ENCODE measurements around the gene NUBP2.

The NUBP2 gene

DNA sequence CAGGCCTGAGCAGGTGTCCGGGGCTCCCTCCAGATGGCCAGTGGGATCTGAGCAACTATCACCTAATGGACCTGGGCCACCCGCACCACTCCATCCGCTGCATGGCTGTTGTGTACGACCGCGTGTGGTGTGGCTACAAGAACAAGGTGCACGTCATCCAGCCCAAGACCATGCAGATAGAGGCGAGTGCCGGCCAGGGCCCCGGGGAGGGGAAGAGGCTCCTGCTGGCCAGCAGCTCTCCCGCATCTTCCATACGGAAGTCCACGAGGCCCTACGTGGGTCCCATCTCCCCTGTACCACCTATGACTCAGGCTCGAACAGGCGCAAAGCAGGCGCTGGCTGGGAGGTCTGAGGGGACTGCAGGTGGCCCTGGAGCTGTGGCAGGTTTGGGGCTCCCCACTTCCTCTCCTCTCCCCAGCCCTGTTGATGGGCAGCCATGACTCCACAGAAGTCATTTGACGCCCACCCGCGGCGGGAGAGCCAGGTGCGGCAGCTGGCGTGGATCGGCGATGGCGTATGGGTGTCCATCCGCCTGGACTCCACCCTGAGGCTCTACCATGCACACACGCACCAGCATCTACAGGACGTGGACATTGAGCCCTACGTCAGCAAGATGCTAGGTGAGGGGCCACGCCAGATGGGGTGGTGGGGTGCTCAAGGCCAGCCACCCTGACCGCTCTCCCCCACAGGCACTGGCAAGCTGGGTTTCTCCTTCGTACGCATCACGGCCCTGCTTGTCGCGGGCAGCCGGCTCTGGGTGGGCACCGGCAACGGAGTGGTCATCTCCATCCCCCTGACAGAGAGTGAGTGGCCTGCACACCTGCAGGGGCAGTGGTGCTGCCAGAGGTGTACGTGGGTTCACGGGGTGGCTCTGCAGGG, 15.4 kb upstream of the NUBP2 start:
- no peak for ATAC-seq
- TF ChIP-seq ISL1 (CRISPR knock-in tag; IDR thresholded peaks at IDR 0.05) (no peak), ZFP30 (CRISPR knock-in tag; IDR thresholded peaks at IDR 0.05) (no peak), ZNF70 (CRISPR knock-in tag; IDR thresholded peaks at IDR 0.05) (no peak), TCF4 (CRISPR knock-in tag; IDR thresholded peaks at IDR 0.05; ENCODE audit: borderline replicate concordance) (no peak), ZNF565 (CRISPR knock-in tag; conservative IDR thresholded peaks at IDR 0.05; ENCODE audit: low read depth) (no peak), PPARA (CRISPR knock-in tag; IDR thresholded peaks at IDR 0.05; ENCODE audit: borderline replicate concordance) (no peak), OSR1 (CRISPR knock-in tag; IDR thresholded peaks at IDR 0.05) (no peak), ARNTL (CRISPR knock-in tag; IDR thresholded peaks at IDR 0.05; ENCODE audit: borderline replicate concordance, low read depth) (no peak), TOX (CRISPR knock-in tag; IDR thresholded peaks at IDR 0.05; ENCODE audit: borderline replicate concordance) (no peak), CSDC2 (CRISPR knock-in tag; IDR thresholded peaks at IDR 0.05) (no peak)
- TF ChIP-seq, protein P1, sequence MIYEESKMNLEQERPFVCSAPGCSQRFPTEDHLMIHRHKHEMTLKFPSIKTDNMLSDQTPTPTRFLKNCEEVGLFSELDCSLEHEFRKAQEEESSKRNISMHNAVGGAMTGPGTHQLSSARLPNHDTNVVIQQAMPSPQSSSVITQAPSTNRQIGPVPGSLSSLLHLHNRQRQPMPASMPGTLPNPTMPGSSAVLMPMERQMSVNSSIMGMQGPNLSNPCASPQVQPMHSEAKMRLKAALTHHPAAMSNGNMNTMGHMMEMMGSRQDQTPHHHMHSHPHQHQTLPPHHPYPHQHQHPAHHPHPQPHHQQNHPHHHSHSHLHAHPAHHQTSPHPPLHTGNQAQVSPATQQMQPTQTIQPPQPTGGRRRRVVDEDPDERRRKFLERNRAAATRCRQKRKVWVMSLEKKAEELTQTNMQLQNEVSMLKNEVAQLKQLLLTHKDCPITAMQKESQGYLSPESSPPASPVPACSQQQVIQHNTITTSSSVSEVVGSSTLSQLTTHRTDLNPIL (CRISPR knock-in tag; IDR thresholded peaks at IDR 0.05; ENCODE audit: low read depth), result no peak

DNA sequence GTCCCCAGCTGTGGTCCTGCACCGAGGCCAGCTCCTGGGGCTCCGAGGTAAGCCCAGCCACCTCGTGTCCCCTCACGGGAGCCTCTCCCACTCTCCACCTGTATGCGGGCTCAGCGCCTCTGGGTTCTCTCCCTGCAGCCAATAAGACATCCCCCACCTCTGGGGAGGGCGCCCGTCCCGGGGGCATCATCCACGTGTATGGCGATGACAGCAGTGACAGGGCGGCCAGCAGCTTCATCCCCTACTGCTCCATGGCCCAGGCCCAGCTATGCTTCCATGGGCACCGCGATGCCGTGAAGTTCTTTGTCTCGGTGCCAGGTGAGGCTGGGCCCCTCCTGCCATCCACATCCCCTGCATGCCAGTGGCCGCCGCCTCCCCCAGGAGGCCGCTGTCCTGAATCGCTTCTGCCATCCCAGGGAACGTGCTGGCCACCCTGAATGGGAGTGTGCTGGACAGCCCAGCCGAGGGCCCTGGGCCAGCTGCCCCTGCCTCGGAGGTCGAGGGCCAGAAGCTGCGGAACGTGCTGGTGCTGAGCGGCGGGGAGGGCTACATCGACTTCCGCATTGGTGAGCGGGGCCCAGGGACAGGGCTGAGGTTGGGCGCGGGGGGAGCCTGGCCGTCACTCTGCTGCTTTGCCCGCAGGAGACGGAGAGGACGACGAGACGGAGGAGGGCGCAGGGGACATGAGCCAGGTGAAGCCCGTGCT, 14.5 kb upstream of the NUBP2 start:
- no peak for ATAC-seq
- TF ChIP-seq, protein P2, sequence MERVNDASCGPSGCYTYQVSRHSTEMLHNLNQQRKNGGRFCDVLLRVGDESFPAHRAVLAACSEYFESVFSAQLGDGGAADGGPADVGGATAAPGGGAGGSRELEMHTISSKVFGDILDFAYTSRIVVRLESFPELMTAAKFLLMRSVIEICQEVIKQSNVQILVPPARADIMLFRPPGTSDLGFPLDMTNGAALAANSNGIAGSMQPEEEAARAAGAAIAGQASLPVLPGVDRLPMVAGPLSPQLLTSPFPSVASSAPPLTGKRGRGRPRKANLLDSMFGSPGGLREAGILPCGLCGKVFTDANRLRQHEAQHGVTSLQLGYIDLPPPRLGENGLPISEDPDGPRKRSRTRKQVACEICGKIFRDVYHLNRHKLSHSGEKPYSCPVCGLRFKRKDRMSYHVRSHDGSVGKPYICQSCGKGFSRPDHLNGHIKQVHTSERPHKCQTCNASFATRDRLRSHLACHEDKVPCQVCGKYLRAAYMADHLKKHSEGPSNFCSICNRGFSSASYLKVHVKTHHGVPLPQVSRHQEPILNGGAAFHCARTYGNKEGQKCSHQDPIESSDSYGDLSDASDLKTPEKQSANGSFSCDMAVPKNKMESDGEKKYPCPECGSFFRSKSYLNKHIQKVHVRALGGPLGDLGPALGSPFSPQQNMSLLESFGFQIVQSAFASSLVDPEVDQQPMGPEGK (CRISPR knock-in tag; IDR thresholded peaks at IDR 0.05; ENCODE audit: borderline replicate concordance), result no peak
- TF ChIP-seq POU6F1 (CRISPR knock-in tag; IDR thresholded peaks at IDR 0.05; ENCODE audit: borderline replicate concordance, low read depth), result no peak
- TF ChIP-seq CSDC2 (CRISPR knock-in tag; IDR thresholded peaks at IDR 0.05), result no peak
- TF ChIP-seq CSRNP3 (CRISPR knock-in tag; IDR thresholded peaks at IDR 0.05), result no peak
- no peak for TF ChIP-seq TCF4 (CRISPR knock-in tag; IDR thresholded peaks at IDR 0.05; ENCODE audit: borderline replicate concordance)
- TF ChIP-seq SNAI2 (CRISPR knock-in tag; IDR thresholded peaks at IDR 0.05), result no peak
- TF ChIP-seq ESRRG (CRISPR knock-in tag; IDR thresholded peaks at IDR 0.05), result no peak
- TF ChIP-seq ZC3H10 (CRISPR knock-in tag; IDR thresholded peaks at IDR 0.05), result no peak
- TF ChIP-seq GLIS3 (CRISPR knock-in tag; IDR thresholded peaks at IDR 0.05), result no peak
- TF ChIP-seq ZNF70 (CRISPR knock-in tag; IDR thresholded peaks at IDR 0.05), result no peak
- TF ChIP-seq TOX (CRISPR knock-in tag; IDR thresholded peaks at IDR 0.05; ENCODE audit: borderline replicate concordance), result no peak
- no peak for TF ChIP-seq ZFP30 (CRISPR knock-in tag; IDR thresholded peaks at IDR 0.05)
- TF ChIP-seq RARB (CRISPR knock-in tag; IDR thresholded peaks at IDR 0.05), result no peak
- no peak for TF ChIP-seq BACH2 (CRISPR knock-in tag; IDR thresholded peaks at IDR 0.05; ENCODE audit: borderline replicate concordance)
- no peak for TF ChIP-seq OSR1 (CRISPR knock-in tag; IDR thresholded peaks at IDR 0.05)
- TF ChIP-seq ZFP3 (CRISPR knock-in tag; IDR thresholded peaks at IDR 0.05), result no peak

- no peak for ATAC-seq
- no peak for TF ChIP-seq TOX (CRISPR knock-in tag; IDR thresholded peaks at IDR 0.05; ENCODE audit: borderline replicate concordance)
- no peak for TF ChIP-seq POU6F1 (CRISPR knock-in tag; IDR thresholded peaks at IDR 0.05; ENCODE audit: borderline replicate concordance, low read depth)
- no peak for TF ChIP-seq OSR1 (CRISPR knock-in tag; IDR thresholded peaks at IDR 0.05)
- no peak for TF ChIP-seq ARNTL (CRISPR knock-in tag; IDR thresholded peaks at IDR 0.05; ENCODE audit: borderline replicate concordance, low read depth)
- no peak for TF ChIP-seq ZFP3 (CRISPR knock-in tag; IDR thresholded peaks at IDR 0.05)
- TF ChIP-seq SNAI2 (CRISPR knock-in tag; IDR thresholded peaks at IDR 0.05), result no peak
- no peak for TF ChIP-seq ESRRG (CRISPR knock-in tag; IDR thresholded peaks at IDR 0.05)
- TF ChIP-seq CSDC2 (CRISPR knock-in tag; IDR thresholded peaks at IDR 0.05), result no peak
- TF ChIP-seq, protein P1 (CRISPR knock-in tag; IDR thresholded peaks at IDR 0.05; ENCODE audit: low read depth), result no peak
- no peak for TF ChIP-seq ZNF8 (CRISPR knock-in tag; IDR thresholded peaks at IDR 0.05)
- no peak for TF ChIP-seq ZNF565 (CRISPR knock-in tag; conservative IDR thresholded peaks at IDR 0.05; ENCODE audit: low read depth)
Observed at GRCh38 chr16:1768767-1769401, 13.9 kb upstream of the NUBP2 start.
